Measurements from ENCODE around the gene ERG. TPM values are rescaled to one million over a fixed set of nuclear protein-coding genes. Genes with fewer than 3 reads are reported as not detected.

Gene ERG
- total RNA-seq, 1 donor from 2014 or later, result not detected

DNA sequence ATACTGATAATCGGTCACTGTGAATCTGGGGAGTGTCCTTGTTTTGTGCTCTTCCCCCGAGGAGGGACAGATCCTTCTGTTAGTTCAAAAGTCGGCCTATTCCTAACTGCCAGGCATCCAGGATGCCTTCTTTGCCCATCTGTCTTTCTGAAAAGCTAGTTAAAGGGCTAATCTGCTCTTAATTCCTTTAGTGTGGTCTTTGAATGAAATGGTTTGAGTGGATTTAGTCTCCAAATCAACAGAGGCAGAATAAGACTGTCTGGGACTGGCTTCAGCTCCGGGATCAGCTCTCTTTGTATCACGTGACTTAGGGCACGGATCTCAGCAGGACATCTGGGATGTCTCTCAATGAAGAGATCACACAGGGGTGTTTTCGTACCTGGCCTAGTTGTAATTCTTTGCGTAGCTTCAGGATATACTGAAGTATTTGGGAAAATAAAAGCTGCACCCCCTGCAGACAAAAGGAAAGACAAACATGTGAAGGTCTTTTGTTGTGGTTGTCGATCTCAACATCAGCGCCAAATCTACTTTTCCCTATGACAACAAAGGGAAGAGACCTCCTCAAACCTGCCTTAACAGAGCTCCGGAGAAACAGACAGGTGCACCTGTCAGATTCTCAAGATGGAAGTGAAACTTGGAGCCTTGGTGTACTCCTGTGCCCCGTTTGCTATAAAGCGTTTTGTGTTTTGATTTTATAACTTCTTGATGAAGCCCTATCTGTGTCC, 97.9 kb downstream of the ERG start:
- Mint-ChIP-seq H3K4me3 (no peak overlapping the region), H3K27me3 (ENCODE audit: insufficient read depth, low read depth) (peaks cover 4% of the 10 kb centered on the region), H3K27ac (peak overlapping the region; percentile 43), H3K36me3 (no peaks in the 10 kb centered on the region), H3K9me3 (peaks cover 3% of the 10 kb centered on the region), H3K4me1 (peaks cover 28% of the 10 kb centered on the region)
- Histone ChIP-seq H3K4me2 (peak overlapping the region; percentile 54), H3K27me3 (peaks cover 31% of the 10 kb centered on the region), H4K20me1 (ENCODE audit: low read depth) (no peaks in the 10 kb centered on the region), H3K4me1 (peaks cover 19% of the 10 kb centered on the region), H3K9ac (no peak overlapping the region), H3K27ac (no peak overlapping the region), H2AFZ (replicated peaks) (no peak overlapping the region), H3K9me3 (ENCODE audit: low read depth) (no peaks in the 10 kb centered on the region), H3K36me3 (no peaks in the 10 kb centered on the region), H3K79me2 (ENCODE audit: low read depth) (no peaks in the 10 kb centered on the region), H3K4me3 (no peak overlapping the region), H3F3A (ENCODE audit: low read depth) (peaks cover 19% of the 10 kb centered on the region)
- DNase-seq (ENCODE audit: low spot score), result peak; percentile 76
- TF ChIP-seq, protein P1, sequence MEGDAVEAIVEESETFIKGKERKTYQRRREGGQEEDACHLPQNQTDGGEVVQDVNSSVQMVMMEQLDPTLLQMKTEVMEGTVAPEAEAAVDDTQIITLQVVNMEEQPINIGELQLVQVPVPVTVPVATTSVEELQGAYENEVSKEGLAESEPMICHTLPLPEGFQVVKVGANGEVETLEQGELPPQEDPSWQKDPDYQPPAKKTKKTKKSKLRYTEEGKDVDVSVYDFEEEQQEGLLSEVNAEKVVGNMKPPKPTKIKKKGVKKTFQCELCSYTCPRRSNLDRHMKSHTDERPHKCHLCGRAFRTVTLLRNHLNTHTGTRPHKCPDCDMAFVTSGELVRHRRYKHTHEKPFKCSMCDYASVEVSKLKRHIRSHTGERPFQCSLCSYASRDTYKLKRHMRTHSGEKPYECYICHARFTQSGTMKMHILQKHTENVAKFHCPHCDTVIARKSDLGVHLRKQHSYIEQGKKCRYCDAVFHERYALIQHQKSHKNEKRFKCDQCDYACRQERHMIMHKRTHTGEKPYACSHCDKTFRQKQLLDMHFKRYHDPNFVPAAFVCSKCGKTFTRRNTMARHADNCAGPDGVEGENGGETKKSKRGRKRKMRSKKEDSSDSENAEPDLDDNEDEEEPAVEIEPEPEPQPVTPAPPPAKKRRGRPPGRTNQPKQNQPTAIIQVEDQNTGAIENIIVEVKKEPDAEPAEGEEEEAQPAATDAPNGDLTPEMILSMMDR (IDR thresholded peaks at IDR 0.05), result no peak
- TF ChIP-seq EZH2phosphoT487 (IDR thresholded peaks at IDR 0.05) (peak; percentile 59), EZH2 (IDR thresholded peaks at IDR 0.05) (no peak)

DNA sequence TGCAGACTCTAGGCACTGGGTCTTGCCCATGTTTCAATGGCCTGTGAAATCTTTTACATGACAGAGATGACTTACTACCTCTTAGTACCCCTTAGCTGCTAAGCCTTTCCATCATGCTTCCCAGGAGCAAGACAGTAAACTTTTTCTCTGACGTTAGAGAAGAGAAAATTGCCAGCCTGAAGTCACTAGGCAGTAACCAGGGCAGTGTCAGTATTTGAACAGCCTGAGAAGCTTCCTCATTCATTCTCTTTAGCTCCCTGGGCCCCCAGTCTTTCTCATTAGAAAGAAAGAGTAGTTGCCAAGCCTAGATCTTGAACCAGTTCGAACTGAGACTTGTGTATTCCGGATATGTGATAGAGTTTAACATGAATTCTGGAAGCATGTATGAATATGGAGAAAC, 99.2 kb downstream of the ERG start:
- peaks cover 4% of the 10 kb centered on the region for H3K27me3 Mint-ChIP-seq (ENCODE audit: insufficient read depth, low read depth)
- H3K27ac ChIP-seq, result no peak overlapping the region
- peaks cover 28% of the 10 kb centered on the region for H3K4me1 Mint-ChIP-seq
- no peak overlapping the region for H3K27ac Mint-ChIP-seq
- peaks cover 3% of the 10 kb centered on the region for H3K9me3 Mint-ChIP-seq
- no peak overlapping the region for H3K4me3 ChIP-seq
- H3K27me3 ChIP-seq, result peaks cover 31% of the 10 kb centered on the region
- H2AFZ ChIP-seq (replicated peaks), result no peak overlapping the region
- no peaks in the 10 kb centered on the region for H3K79me2 ChIP-seq (ENCODE audit: low read depth)
- DNase-seq (ENCODE audit: low spot score), result no peak
- H3K36me3 Mint-ChIP-seq, result no peaks in the 10 kb centered on the region
- peak overlapping the region; percentile 54 for H3K4me2 ChIP-seq
- H3F3A ChIP-seq (ENCODE audit: low read depth), result peaks cover 19% of the 10 kb centered on the region
- TF ChIP-seq EZH2 (IDR thresholded peaks at IDR 0.05), result no peak
- TF ChIP-seq, protein P1 (IDR thresholded peaks at IDR 0.05), result no peak
- no peak for TF ChIP-seq EZH2phosphoT487 (IDR thresholded peaks at IDR 0.05)
- no peaks in the 10 kb centered on the region for H3K9me3 ChIP-seq (ENCODE audit: low read depth)
- no peaks in the 10 kb centered on the region for H4K20me1 ChIP-seq (ENCODE audit: low read depth)
- H3K36me3 ChIP-seq, result no peaks in the 10 kb centered on the region
- peaks cover 19% of the 10 kb centered on the region for H3K4me1 ChIP-seq
- H3K4me3 Mint-ChIP-seq, result no peak overlapping the region
- no peak overlapping the region for H3K9ac ChIP-seq

DNA sequence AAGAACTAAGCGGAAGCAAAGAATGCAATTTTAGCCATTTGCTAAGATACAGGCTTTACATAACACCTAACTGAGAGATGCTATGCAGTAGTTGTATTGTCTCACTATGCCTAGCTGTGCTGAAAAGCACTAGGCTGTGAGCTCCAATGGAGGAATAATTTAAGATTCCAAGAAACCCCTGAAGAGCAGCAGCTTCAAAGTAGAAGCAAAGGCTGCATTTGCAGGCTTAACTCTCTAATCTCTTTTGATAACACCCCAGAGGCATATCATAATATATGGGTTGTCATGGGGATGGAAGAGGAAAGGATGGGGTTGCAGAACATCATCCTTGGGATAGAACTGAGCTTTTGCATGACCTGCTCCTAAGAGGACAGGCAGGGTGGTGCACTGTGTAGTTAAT, 102.0 kb downstream of the ERG start:
- no peak overlapping the region for H3K27ac Mint-ChIP-seq
- Histone ChIP-seq H3K9me3 (ENCODE audit: low read depth) (no peaks in the 10 kb centered on the region), H3K27ac (no peak overlapping the region), H3K27me3 (peaks cover 11% of the 10 kb centered on the region), H4K20me1 (ENCODE audit: low read depth) (no peaks in the 10 kb centered on the region), H3K9ac (no peak overlapping the region), H2AFZ (replicated peaks) (no peak overlapping the region), H3K36me3 (no peaks in the 10 kb centered on the region), H3K79me2 (ENCODE audit: low read depth) (no peaks in the 10 kb centered on the region), H3K4me3 (no peak overlapping the region), H3K4me2 (no peak overlapping the region), H3K4me1 (peaks cover 19% of the 10 kb centered on the region), H3F3A (ENCODE audit: low read depth) (peaks cover 19% of the 10 kb centered on the region)
- peaks cover 28% of the 10 kb centered on the region for H3K4me1 Mint-ChIP-seq
- H3K27me3 Mint-ChIP-seq (ENCODE audit: insufficient read depth, low read depth), result no peaks in the 10 kb centered on the region
- peaks cover 3% of the 10 kb centered on the region for H3K9me3 Mint-ChIP-seq
- H3K4me3 Mint-ChIP-seq, result no peak overlapping the region
- no peak for DNase-seq (ENCODE audit: low spot score)
- TF ChIP-seq, protein P1 (IDR thresholded peaks at IDR 0.05), result no peak
- TF ChIP-seq EZH2phosphoT487 (IDR thresholded peaks at IDR 0.05) (no peak), EZH2 (IDR thresholded peaks at IDR 0.05) (no peak)
- H3K36me3 Mint-ChIP-seq, result no peaks in the 10 kb centered on the region

All from neural progenitor cell (in vitro differentiated cells).